GM12878 (cell line): ENCODE data around the gene LIMS2. TPM values are rescaled to one million over a fixed set of nuclear protein-coding genes. Genes with fewer than 3 reads are reported as not detected.

ENCODE experiments used
- ATAC-seq: fragments of 200-7000 bp; cut with Tn5 transposase; 3 replicates; pipeline ENCODE4 v1.9.1; 2020; ENCODE audit warnings: mild to moderate bottlenecking, moderate library complexity
- BruUV-seq: library from RNA; stranded (reverse); fragments of 400-500 nt; replicated peaks from 2 replicates; lab custom pipeline; 2021; lab: Mats Ljungman, UMichigan
- CTCF ChIA-PET: fragments of 300-600 bp; sonication (Branson Sonifier 250); formaldehyde crosslinking; extraction: SDS; loops from one replicate; lab custom pipeline; 2021; ENCODE audit warnings: inconsistent platforms; lab: Yijun Ruan, JAX
- POLR2A ChIA-PET: fragments of 350-600 bp; formaldehyde crosslinking; extraction: SDS; loops from one replicate; lab custom pipeline; 2021; ENCODE audit warnings: inconsistent platforms; lab: Charles Lee
- RAD21 ChIA-PET: fragments of 300-600 bp; sonication (Branson Sonifier 250); formaldehyde crosslinking; loops from one replicate; lab custom pipeline; 2023; ENCODE audit warnings: antibody characterized with exemption; ENCODE audit not compliant: unreplicated experiment; lab: Charles Lee
- SMC1A ChIA-PET: fragments of 300-600 bp; sonication (Branson Sonifier 250); formaldehyde crosslinking; loops from one replicate; lab custom pipeline; 2023; ENCODE audit not compliant: unreplicated experiment, uncharacterized antibody; lab: Charles Lee
- DNase-seq: peaks from one replicate; pipeline ENCODE4 v3.0.0-alpha.2; 2011; ENCODE audit warnings: low read depth, low spot score
- FAIRE-seq: peaks from 3 replicates; lab custom pipeline; 2011; peaks lifted over from hg19 to GRCh38; lab: Jason Lieb, UNC
- H2AFZ ChIP-seq: 2 replicates; pipeline ENCODE4 v1.6.0; 2011; ENCODE audit warnings: low read depth, low read length, control low read depth; ENCODE audit not compliant: control insufficient read depth
- H3K27ac ChIP-seq: 2 replicates; pipeline ENCODE4 v1.5.1; 2011; ENCODE audit warnings: control low read depth; ENCODE audit not compliant: control insufficient read depth, insufficient read depth
- H3K27me3 ChIP-seq, 2 experiments: replicated peaks in 1 of 2; 2 replicates each; pipeline versions ENCODE4 v1.6.0 to v1.6.1; 2011; ENCODE audit warnings: low read length in 1 of 2; ENCODE audit not compliant: control insufficient read depth in 2 of 2, insufficient read depth in 2 of 2
- H3K36me3 ChIP-seq, 2 experiments: 2 replicates each; pipeline ENCODE4 v1.5.1; 2011; ENCODE audit warnings: low read length in 1 of 2; ENCODE audit not compliant: control insufficient read depth in 2 of 2, insufficient read depth in 2 of 2
- H3K4me1 ChIP-seq: 2 replicates; pipeline ENCODE4 v1.6.1; 2011; ENCODE audit warnings: mild to moderate bottlenecking, low read length, moderate library complexity, mixed read lengths; ENCODE audit not compliant: control insufficient read depth, insufficient read depth
- H3K4me2 ChIP-seq: 2 replicates; pipeline ENCODE4 v1.6.0; 2011; ENCODE audit warnings: control low read depth; ENCODE audit not compliant: control insufficient read depth, insufficient read depth
- H3K4me3 ChIP-seq: fragments of 200-600 bp; sonication (generic); 2 replicates; pipeline ENCODE4 v1.5.1; 2016
- H3K79me2 ChIP-seq: 2 replicates; pipeline ENCODE4 v1.6.0; 2011; ENCODE audit warnings: low read length; ENCODE audit not compliant: control insufficient read depth, insufficient read depth
- H3K9ac ChIP-seq: 2 replicates; pipeline ENCODE4 v1.8.0; 2011; ENCODE audit warnings: low read length, control low read depth, mixed read lengths; ENCODE audit not compliant: control insufficient read depth, insufficient read depth
- H3K9me3 ChIP-seq: replicated peaks from 3 replicates; pipeline ENCODE4 v1.5.1; 2011; ENCODE audit warnings: mild to moderate bottlenecking, low read length; ENCODE audit not compliant: control insufficient read depth, insufficient read depth
- H4K20me1 ChIP-seq: 2 replicates; pipeline ENCODE4 v1.6.0; 2011; ENCODE audit not compliant: control insufficient read depth, insufficient read depth
- CBX5 ChIP-seq: sonication (generic); IDR thresholded peaks from 2 replicates; pipeline ENCODE4 v1.6.1; 2016; ENCODE audit warnings: low read depth, moderate library complexity, mild to moderate bottlenecking, inconsistent platforms
- E2F8 ChIP-seq: fragments of 450-650 bp; IDR thresholded peaks from 2 replicates; pipeline ENCODE4 v1.6.1; 2018; ENCODE audit warnings: mild to moderate bottlenecking, low read depth, moderate library complexity; ENCODE audit not compliant: partially characterized antibody
- JUND ChIP-seq: IDR thresholded peaks from 2 replicates; pipeline ENCODE4 v1.6.1; 2012; ENCODE audit warnings: low read depth, mild to moderate bottlenecking, low read length, improper control_type of control experiment, moderate library complexity
- MLLT1 ChIP-seq: fragments of 450-650 bp; IDR thresholded peaks from 2 replicates; pipeline ENCODE4 v1.6.1; 2016; ENCODE audit warnings: mild to moderate bottlenecking
- MXI1 ChIP-seq: fragments of 150-350 bp; IDR thresholded peaks from 2 replicates; pipeline ENCODE4 v1.6.1; 2011; ENCODE audit warnings: low read depth, mild to moderate bottlenecking, inconsistent platforms, low read length, improper control_type of control experiment
- MYB ChIP-seq: fragments of 150-350 bp; IDR thresholded peaks from 2 replicates; pipeline ENCODE4 v1.6.1; 2014; ENCODE audit warnings: mild to moderate bottlenecking, low read depth, low read length, borderline replicate concordance
- PKNOX1 ChIP-seq: fragments of 450-650 bp; IDR thresholded peaks from 2 replicates; pipeline ENCODE4 v1.6.1; 2016; ENCODE audit warnings: mild to moderate bottlenecking
- RFX5 ChIP-seq: IDR thresholded peaks from 2 replicates; pipeline ENCODE4 v1.6.1; 2011; ENCODE audit warnings: low read depth, low read length, improper control_type of control experiment
- SIN3A ChIP-seq: IDR thresholded peaks from 2 replicates; pipeline ENCODE4 v1.6.1; 2012; ENCODE audit warnings: low read depth, low read length, improper control_type of control experiment
- SKIL ChIP-seq: fragments of 450-650 bp; IDR thresholded peaks from 2 replicates; pipeline ENCODE4 v1.6.1; 2017; ENCODE audit warnings: mild to moderate bottlenecking, low read depth, inconsistent platforms; ENCODE audit not compliant: poor library complexity, severe bottlenecking
- SREBF1 ChIP-seq: IDR thresholded peaks from 2 replicates; pipeline ENCODE4 v1.6.1; 2012; ENCODE audit warnings: mild to moderate bottlenecking, low read length
- SRF ChIP-seq, 2 experiments: IDR thresholded peaks; 2 replicates each; pipeline ENCODE4 v1.6.1; 2011; ENCODE audit warnings: low read depth in 2 of 2, low read length in 2 of 2, mild to moderate bottlenecking in 1 of 2, moderate library complexity in 1 of 2
- TCF3 ChIP-seq: IDR thresholded peaks from 2 replicates; pipeline ENCODE4 v1.6.1; 2012; ENCODE audit warnings: low read depth, mild to moderate bottlenecking, low read length, borderline replicate concordance; ENCODE audit not compliant: insufficient read depth
- YY1 ChIP-seq: IDR thresholded peaks from 2 replicates; pipeline ENCODE4 v1.6.1; 2011; ENCODE audit warnings: low read depth, mild to moderate bottlenecking, low read length
- WGBS: methylation state at CpG from one replicate; pipeline ENCODE4 v1.1.6; 2016; ENCODE audit warnings: low lambda C conversion rate; ENCODE audit not compliant: insufficient replicate concordance, insufficient coverage; ENCODE audit errors: missing lambda C conversion rate; 5-methylcytosine and 5-hydroxymethylcytosine counted together
- in situ Hi-C: fragments of 300-500 bp; cut with MboI; formaldehyde crosslinking; loops from 9 replicates; pipeline ENCODE4 v1.14.3; 2018; ENCODE audit warnings: mixed read lengths
- intact Hi-C: fragments of 100-400 bp; cut with micrococcal nuclease; formaldehyde crosslinking; loops from one replicate; pipeline ENCODE4 v1.14.2; 2022; ENCODE audit not compliant: unreplicated experiment
- polyA plus RNA-seq, 11 experiments: library from polyadenylated mRNA; depleted of rRNA in 4 of 11; unstranded in 6 of 11; stranded (reverse) in 5 of 11; fragments of >200 nt; fragmentation: Nextera tagmentation in 4 of 11; fragmentation: Illumina TruSeq in 1 of 11; extraction: Ambion mirVana in 4 of 11; extraction: Trizol in 1 of 11; gene quantifications; 1 replicate in 1 of 11; 2 replicates in 10 of 11; pipeline versions ENCODE4 v1.2.1 to v1.2.3, GENCODE V29; 2011 to 2016; ENCODE audit warnings: inconsistent platforms in 2 of 11, missing spikeins in 2 of 11, low read depth in 1 of 11
- total RNA-seq, 4 experiments: library from RNA; depleted of rRNA in 3 of 4; stranded (reverse); fragments of >200 nt in 3 of 4; fragmentation: Illumina TruSeq in 1 of 4; extraction: Trizol in 1 of 4; gene quantifications; 2 replicates each; pipeline versions ENCODE4 v1.2.1 to v1.2.3, GENCODE V29; 2013 to 2021

The LIMS2 gene
- total and polyA plus RNA-seq, 10 of the 15 experiments (the other 5 are each of a cell fraction or from before 2014, with no cell fraction given), result 0.06 to 0.81 (median 0.16) TPM; not detected in 2

GRCh38 chr2:127655209-127656073, 19.9 kb downstream of the LIMS2 start:
- H3K9ac ChIP-seq, result no peak overlapping the region
- no peaks in the 10 kb centered on the region for H3K9me3 ChIP-seq
- in situ Hi-C loops, result no loop called here
- H4K20me1 ChIP-seq, result no peaks in the 10 kb centered on the region
- ChIA-PET CTCF (interaction anchor here (1.2 to 1.6 kb wide), 3 partner anchors 11 to 65 kb away, joined by 3 to 4 read pairs (median 3); no protein-coding TSS in a partner anchor), SMC1A (no interaction called here), POLR2A (no interaction called here), RAD21 (interaction anchor here (1.0 kb wide), 1 partner anchor 15 kb away, joined by 3 read pairs; no protein-coding TSS in a partner anchor)
- intact Hi-C loops, result no loop called here
- BruUV-seq, result no TSS peak
- no peaks in the 10 kb centered on the region for H3K36me3 ChIP-seq
- H3K79me2 ChIP-seq, result no peaks in the 10 kb centered on the region
- no peak overlapping the region for H3K4me3 ChIP-seq
- FAIRE-seq (no peak), ATAC-seq (no peak), DNase-seq (no peak)
- H3K27ac ChIP-seq, result no peak overlapping the region
- H3K4me1 ChIP-seq, result no peaks in the 10 kb centered on the region
- 48% methylated on average over 16 of the region's 16 CpGs for WGBS
- no peak overlapping the region for H2AFZ ChIP-seq
- H3K27me3 ChIP-seq, result no peaks in the 10 kb centered on the region
- no peak overlapping the region for H3K4me2 ChIP-seq
- TF ChIP-seq E2F8, result no peak
- TF ChIP-seq SIN3A, result no peak
- no peak for TF ChIP-seq SKIL
- TF ChIP-seq TCF3, result no peak
- no peak for TF ChIP-seq RFX5
- no peak for TF ChIP-seq SREBF1
- no peak for TF ChIP-seq MXI1
- no peak for TF ChIP-seq SRF (IDR thresholded peaks at IDR 0.05; ENCODE audit: low read depth in 2 of 2, low read length in 2 of 2)
- TF ChIP-seq JUND, result no peak
- no peak for TF ChIP-seq PKNOX1
- TF ChIP-seq YY1, result no peak
- TF ChIP-seq MLLT1, result no peak
- TF ChIP-seq CBX5, result no peak
- TF ChIP-seq MYB, result no peak
